GM23248 (cell line): ENCODE data around the gene AARS1. TPM values are rescaled to one million over a fixed set of nuclear protein-coding genes. Genes with fewer than 3 reads are reported as not detected.
"Not testable (repeated sequence)": the region's sequence is repeated elsewhere in the genome, so short reads cannot be mapped to it uniquely, and the experiment has no call there.

Experiments
- DNase-seq: peaks from one replicate; pipeline ENCODE4 v3.0.0-alpha.2; 2015
- H2AFZ ChIP-seq: fragments of 200-600 bp; sonication (generic); 2 replicates; pipeline ENCODE4 v1.6.1; 2016; ENCODE audit warnings: antibody characterized with exemption
- H3F3A ChIP-seq: fragments of 200-600 bp; sonication (generic); 2 replicates; pipeline ENCODE4 v1.6.1; 2016; ENCODE audit warnings: mild to moderate bottlenecking, antibody characterized with exemption, mixed run types; ENCODE audit not compliant: insufficient read depth
- H3K27ac ChIP-seq: fragments of 200-600 bp; sonication (generic); 2 replicates; pipeline ENCODE4 v1.5.1; 2016; ENCODE audit warnings: mild to moderate bottlenecking
- H3K27me3 ChIP-seq: fragments of 200-600 bp; sonication (generic); replicated peaks from 2 replicates; pipeline ENCODE4 v1.6.1; 2016; ENCODE audit warnings: mild to moderate bottlenecking; ENCODE audit not compliant: insufficient read depth
- H3K36me3 ChIP-seq: fragments of 200-600 bp; sonication (generic); 2 replicates; pipeline ENCODE4 v1.6.1; 2016; ENCODE audit warnings: low read depth, mild to moderate bottlenecking
- H3K4me1 ChIP-seq: fragments of 200-600 bp; sonication (generic); 2 replicates; pipeline ENCODE4 v1.6.1; 2016; ENCODE audit warnings: mild to moderate bottlenecking; ENCODE audit not compliant: insufficient read depth
- H3K4me2 ChIP-seq: fragments of 200-600 bp; sonication (generic); one replicate; pipeline ENCODE4 v1.6.1; 2016; ENCODE audit warnings: mild to moderate bottlenecking; ENCODE audit not compliant: unreplicated experiment
- H3K4me3 ChIP-seq: fragments of 200-600 bp; sonication (generic); 2 replicates; pipeline ENCODE4 v1.5.1; 2016; ENCODE audit warnings: mild to moderate bottlenecking
- H3K79me2 ChIP-seq: fragments of 200-600 bp; sonication (generic); 2 replicates; pipeline ENCODE4 v1.6.1; 2016; ENCODE audit warnings: mild to moderate bottlenecking; ENCODE audit not compliant: insufficient read depth
- H3K9ac ChIP-seq: fragments of 200-600 bp; sonication (generic); 2 replicates; pipeline ENCODE4 v1.6.1; 2016; ENCODE audit warnings: mild to moderate bottlenecking
- H3K9me2 ChIP-seq: fragments of 200-600 bp; sonication (generic); 2 replicates; pipeline ENCODE4 v1.6.1; 2016; ENCODE audit warnings: mixed run types, mild to moderate bottlenecking, moderate library complexity; ENCODE audit not compliant: insufficient read depth
- H3K9me3 ChIP-seq: fragments of 200-600 bp; sonication (generic); one replicate; pipeline ENCODE4 v1.6.1; 2017; ENCODE audit warnings: low read depth
- H4K20me1 ChIP-seq: fragments of 200-600 bp; sonication (generic); 2 replicates; pipeline ENCODE4 v1.6.0; 2016; ENCODE audit not compliant: insufficient read depth
- EZH2 ChIP-seq: fragments of 200-600 bp; sonication (generic); IDR thresholded peaks from 2 replicates; pipeline ENCODE4 v1.6.1; 2018; ENCODE audit warnings: antibody characterized with exemption, mild to moderate bottlenecking; ENCODE audit not compliant: insufficient read depth, poor library complexity, severe bottlenecking
- EZH2phosphoT487 ChIP-seq: fragments of 200-600 bp; sonication (generic); IDR thresholded peaks from 2 replicates; pipeline ENCODE4 v1.6.1; 2018; ENCODE audit warnings: antibody characterized with exemption, moderate library complexity, mild to moderate bottlenecking, low read depth; ENCODE audit not compliant: insufficient read depth
- WGBS, 2 experiments: methylation state at CpG; one replicate each; pipeline ENCODE4 v1.1.6; 2015 to 2017; ENCODE audit warnings: low lambda C conversion rate in 2 of 2, low coverage in 1 of 2; ENCODE audit errors: missing lambda C conversion rate in 2 of 2; 5-methylcytosine and 5-hydroxymethylcytosine counted together
- in situ Hi-C: fragments of 300-500 bp; cut with MboI; formaldehyde crosslinking; loops from 2 replicates; pipeline ENCODE4 v1.15.0; 2020
- polyA plus RNA-seq: library from polyadenylated mRNA; unstranded; fragments of >200 nt; fragmentation: Nextera tagmentation; extraction: Ambion mirVana; gene quantifications from 2 replicates; pipeline ENCODE4 v1.2.1, GENCODE V29; 2016
- total RNA-seq: library from RNA; depleted of rRNA; stranded (reverse); fragments of >200 nt; shearing (Covaris generic); gene quantifications from 2 replicates; pipeline ENCODE4 v1.2.3, GENCODE V29; 2014

Gene AARS1
- total and polyA plus RNA-seq, 2 experiments from 2014 or later = 130 to 160 TPM

- Histone ChIP-seq H3K4me1 (no peaks in the 10 kb centered on the region), H2AFZ (no peak overlapping the region), H3K9me3 (no peaks in the 10 kb centered on the region), H3K27ac (no peak overlapping the region), H3K9me2 (no peaks in the 10 kb centered on the region), H4K20me1 (no peaks in the 10 kb centered on the region), H3K4me3 (no peak overlapping the region), H3K27me3 (no peaks in the 10 kb centered on the region), H3K4me2 (no peak overlapping the region), H3F3A (no peaks in the 10 kb centered on the region), H3K79me2 (no peaks in the 10 kb centered on the region), H3K36me3 (peaks cover 12% of the 10 kb centered on the region; the same call in 1 of the 2 replicates), H3K9ac (no peak overlapping the region)
- DNase-seq = no peak
- TF ChIP-seq EZH2phosphoT487 (no peak), EZH2 (no peak)
- in situ Hi-C loops = no loop called here
- WGBS, 2 experiments = 28 to 32% methylated on average over 1 of the region's 1 CpG
Observed at GRCh38 chr16:70331091-70331490, 41.8 kb upstream of the AARS1 start.

DNA sequence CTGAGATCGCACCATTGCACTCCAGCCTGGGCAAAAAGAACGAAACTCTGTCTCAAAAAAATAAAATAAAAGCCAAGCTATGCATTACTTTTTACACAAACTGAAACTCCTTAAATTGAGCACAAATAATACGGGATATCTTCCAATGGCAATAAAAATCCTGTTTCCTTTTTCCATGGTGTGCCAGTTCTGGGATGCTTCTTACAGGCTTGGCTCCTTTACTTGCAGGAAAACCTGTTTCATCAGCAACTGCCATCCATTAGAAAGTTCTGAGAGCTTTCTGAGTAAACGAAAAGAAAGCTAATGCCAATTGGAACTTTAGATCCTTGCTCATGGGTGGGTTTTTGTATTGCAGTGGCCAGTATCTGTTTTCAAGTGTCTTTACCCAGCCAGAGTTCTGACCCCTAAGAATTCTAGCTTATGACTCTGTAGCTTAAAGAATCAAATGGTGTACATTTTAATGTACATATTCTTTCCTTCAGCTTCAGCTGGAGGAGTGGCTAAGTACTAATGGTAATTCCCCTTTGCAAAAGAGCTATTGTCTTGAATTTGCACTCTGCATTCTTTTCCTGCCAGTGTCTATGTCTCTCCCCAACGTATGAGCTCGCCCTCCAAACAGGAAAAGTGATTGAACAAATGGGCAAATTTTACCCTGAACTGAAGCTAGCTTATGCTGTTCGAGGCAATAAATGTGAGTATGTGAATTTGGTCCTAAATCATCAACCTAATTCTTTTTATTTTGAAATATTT is 35.9 kb upstream of the AARS1 start:
- Histone ChIP-seq H3K4me1 (no peaks in the 10 kb centered on the region), H2AFZ (no peak overlapping the region), H3K27ac (no peak overlapping the region), H3K79me2 (no peaks in the 10 kb centered on the region), H3K9ac (no peak overlapping the region), H3K9me2 (no peaks in the 10 kb centered on the region), H3K27me3 (no peaks in the 10 kb centered on the region), H3K4me2 (no peak overlapping the region), H3K36me3 (peaks cover 21% of the 10 kb centered on the region), H4K20me1 (no peaks in the 10 kb centered on the region), H3F3A (no peaks in the 10 kb centered on the region), H3K9me3 (no peaks in the 10 kb centered on the region), H3K4me3 (no peak overlapping the region)
- DNase-seq = no peak
- no peak for TF ChIP-seq EZH2phosphoT487
- no peak for TF ChIP-seq EZH2
- in situ Hi-C loops = no loop called here
- 94 to 97% methylated on average over 7 of the region's 7 CpGs for WGBS, 2 experiments

DNA sequence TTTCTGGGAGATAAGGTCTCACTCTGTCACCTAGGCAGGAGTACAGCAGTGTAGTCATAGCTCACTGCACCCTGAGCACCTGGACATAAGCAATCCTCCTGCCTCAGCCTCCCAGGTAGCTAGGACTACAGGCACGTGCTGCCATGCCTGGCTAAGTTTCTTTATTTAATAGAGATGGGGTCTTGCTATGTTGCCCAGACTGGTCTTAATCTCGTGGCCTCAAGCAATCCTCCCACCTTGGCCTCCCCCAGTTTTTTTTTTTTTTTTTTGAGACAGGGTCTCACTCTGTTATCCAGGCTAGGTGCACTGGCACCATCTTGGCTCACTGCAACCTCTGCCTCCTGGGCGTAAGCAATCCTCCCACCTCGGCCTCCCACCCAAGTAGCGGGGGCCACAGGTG is 30.8 kb upstream of the AARS1 start:
- Histone ChIP-seq H3K9me3 (no peaks in the 10 kb centered on the region), H4K20me1 (no peaks in the 10 kb centered on the region), H3K27me3 (no peaks in the 10 kb centered on the region), H3K9ac (no peak overlapping the region), H3F3A (no peaks in the 10 kb centered on the region), H2AFZ (no peak overlapping the region), H3K9me2 (no peaks in the 10 kb centered on the region), H3K36me3 (peaks cover 13% of the 10 kb centered on the region), H3K27ac (no peak overlapping the region), H3K4me1 (no peaks in the 10 kb centered on the region), H3K79me2 (no peaks in the 10 kb centered on the region), H3K4me2 (no peak overlapping the region), H3K4me3 (no peak overlapping the region)
- in situ Hi-C loops = no loop called here
- no peak for DNase-seq
- TF ChIP-seq EZH2phosphoT487 (no peak), EZH2 (no peak)
- 96 to 98% methylated on average over 5 of the region's 5 CpGs for WGBS, 2 experiments

DNA sequence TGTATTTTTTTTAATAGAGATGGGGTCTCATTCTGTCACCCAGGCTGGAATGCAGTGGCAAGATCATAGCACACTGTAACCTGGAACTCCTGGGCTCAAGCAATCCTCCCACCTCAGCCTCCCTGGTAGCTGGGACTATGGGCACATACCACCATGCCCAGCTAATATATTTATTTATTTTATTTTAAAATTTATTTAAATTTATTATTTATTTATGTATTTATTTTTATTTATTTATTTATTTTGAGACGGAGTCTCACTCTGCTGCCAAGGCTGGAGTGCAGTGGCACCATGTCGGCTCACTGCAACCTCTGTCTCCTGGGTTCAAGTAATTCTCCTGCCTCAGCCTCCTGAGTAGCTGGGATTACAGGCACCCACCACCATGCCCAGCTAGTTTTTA is 18.4 kb upstream of the AARS1 start:
- H2AFZ ChIP-seq, in situ Hi-C loops, H4K20me1 ChIP-seq, H3K4me1 ChIP-seq, H3K27ac ChIP-seq, DNase-seq, H3K9ac ChIP-seq, H3K27me3 ChIP-seq, H3F3A ChIP-seq, H3K9me3 ChIP-seq, H3K4me3 ChIP-seq, H3K9me2 ChIP-seq, H3K36me3 ChIP-seq, H3K4me2 ChIP-seq: not testable (repeated sequence)
- WGBS, 2 experiments = 96 to 98% methylated on average over 2 of the region's 2 CpGs
- H3K79me2 ChIP-seq = peaks cover 97% of the 10 kb centered on the region
